CD4-positive, alpha-beta T cell treated with Interleukin-4 for 1 hour (primary cell): Measurements from ENCODE around the gene C3orf33.

Experiments
- DNase-seq, 2 donors: peaks; one replicate each; pipeline ENCODE4 v3.0.0-alpha.2; 2020 to 2022

C3orf33 gene

GRCh38 chr3:155782390-155782953 lies 23.6 kb downstream of the C3orf33 start:
- no peak for DNase-seq

GRCh38 chr3:155780291-155780690 lies 25.8 kb downstream of the C3orf33 start:
- DNase-seq, result no peak

- DNase-seq, result no peak
Measured at GRCh38 chr3:155778462-155778861, 27.6 kb downstream of the C3orf33 start.

DNA sequence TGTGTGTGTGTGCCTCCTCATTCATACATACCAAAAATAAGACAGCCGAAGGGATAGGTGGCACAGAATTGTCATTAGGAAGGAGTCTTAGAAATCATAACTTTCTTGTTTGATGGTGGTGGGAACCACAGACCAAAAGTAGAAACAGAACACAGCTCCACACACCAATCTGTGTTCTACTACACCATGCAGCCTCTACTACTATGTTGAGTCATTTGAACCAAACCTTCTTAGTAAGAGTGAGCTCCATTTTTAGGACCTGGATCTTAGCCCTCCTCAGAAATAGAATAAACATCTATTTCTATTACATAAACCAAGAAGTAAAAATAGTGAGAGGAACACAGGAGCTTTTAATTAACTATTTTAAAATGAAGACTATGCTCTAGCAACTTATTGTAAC lies 33.3 kb downstream of the C3orf33 start:
- DNase-seq, result no peak

DNA sequence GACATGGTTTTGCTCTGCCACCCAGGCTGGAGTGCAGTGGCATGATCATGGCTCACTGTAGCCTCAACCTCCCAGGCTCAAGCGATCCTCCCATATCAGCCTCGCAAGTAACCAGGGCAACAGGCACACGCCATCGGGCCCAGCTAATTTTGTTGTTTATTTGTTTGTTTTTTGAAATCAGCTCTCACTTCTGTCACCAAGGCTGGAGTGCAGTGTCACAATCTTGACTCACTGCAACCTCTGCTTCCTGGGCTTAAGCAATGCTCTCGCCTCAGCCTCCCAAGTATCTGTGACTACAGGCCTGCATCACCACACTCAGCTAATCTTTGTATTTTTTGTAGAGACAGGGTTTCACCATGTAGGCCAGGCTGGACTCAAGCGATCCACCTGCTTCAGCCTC lies 35.0 kb downstream of the C3orf33 start:
- DNase-seq, result no peak

DNA sequence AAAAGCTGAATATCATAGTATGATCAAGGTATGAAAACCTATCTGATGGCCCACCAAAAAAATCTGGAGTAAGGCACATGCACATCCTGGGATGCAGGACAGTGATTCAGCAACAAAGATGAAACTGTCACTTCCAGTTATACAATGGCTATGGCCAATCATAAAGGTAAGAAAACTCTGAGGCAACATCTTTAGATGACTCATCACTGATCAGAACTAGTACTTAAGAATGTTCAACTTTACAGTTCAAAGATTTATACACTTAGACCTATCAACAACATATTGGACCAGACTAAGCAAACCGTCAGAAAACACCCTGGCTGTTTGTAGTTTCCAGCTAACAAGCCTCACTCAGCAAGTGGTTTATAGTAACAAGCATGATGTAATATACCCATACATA lies 39.9 kb downstream of the C3orf33 start:
- DNase-seq, result no peak

- no peak for DNase-seq
Measured at GRCh38 chr3:155763870-155764463, 42.1 kb downstream of the C3orf33 start.

GRCh38 chr3:155760653-155761052 lies 45.4 kb downstream of the C3orf33 start:
- DNase-seq, result no peak

- no peak for DNase-seq
Measured at GRCh38 chr3:155757577-155757976, 48.5 kb downstream of the C3orf33 start.

GRCh38 chr3:155753038-155753639 lies 52.9 kb downstream of the C3orf33 start:
- DNase-seq, result peak in 1 of 2 donors; percentile 35

DNA sequence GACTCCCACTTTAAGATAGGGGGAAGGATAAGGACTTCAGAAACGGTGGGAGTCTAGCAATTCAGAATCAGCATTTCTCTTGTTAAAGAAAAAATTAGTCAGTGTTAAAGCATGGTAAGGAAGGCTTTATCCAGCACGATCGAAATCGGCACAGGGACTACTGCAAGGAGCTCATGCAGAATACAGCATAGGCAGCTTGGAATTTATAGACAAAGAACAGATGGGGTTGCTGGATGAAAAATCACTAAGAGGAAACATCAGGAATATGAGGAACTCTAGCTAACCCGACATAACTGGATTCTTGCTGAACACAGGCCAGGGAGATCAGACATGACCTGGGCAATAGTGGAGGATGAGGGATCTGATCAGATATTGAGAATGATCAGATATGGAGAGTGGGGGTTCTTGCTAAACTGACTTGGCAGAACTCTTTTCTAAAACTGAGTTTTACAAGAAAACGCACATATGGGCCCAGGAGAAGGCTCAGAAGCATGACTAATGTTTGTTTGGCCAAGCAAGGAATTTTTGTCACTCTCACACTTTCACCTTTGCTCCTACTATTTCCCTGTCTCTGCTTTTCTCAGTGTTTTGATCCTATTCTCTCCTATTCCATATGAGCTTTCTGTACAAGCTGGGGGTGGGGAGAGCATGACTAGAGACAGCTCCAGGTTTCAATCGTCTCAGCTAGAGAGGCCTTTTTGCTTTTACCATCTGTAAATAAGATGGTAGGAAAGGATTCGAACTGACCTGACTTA lies 57.3 kb downstream of the C3orf33 start:
- no peak for DNase-seq

DNA sequence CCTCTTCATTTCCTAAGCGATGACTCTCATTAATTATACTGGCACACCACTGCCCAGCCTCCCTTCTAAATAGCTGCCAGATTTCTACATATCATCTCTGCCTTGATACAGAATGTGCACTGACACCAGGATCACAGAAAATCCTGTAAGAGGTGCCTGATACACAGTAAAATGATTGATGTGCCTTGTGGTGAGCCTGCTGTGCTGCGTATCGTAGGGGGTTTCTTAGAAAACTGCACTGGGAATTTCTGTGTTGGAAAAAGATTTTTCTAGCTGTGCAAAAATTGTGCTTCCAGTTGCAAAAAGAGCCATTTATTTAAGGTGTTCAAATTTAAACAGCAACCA lies 58.2 kb downstream of the C3orf33 start:
- DNase-seq, result no peak

- DNase-seq, result no peak
Measured at GRCh38 chr3:155747286-155747945, 58.7 kb downstream of the C3orf33 start.

DNA sequence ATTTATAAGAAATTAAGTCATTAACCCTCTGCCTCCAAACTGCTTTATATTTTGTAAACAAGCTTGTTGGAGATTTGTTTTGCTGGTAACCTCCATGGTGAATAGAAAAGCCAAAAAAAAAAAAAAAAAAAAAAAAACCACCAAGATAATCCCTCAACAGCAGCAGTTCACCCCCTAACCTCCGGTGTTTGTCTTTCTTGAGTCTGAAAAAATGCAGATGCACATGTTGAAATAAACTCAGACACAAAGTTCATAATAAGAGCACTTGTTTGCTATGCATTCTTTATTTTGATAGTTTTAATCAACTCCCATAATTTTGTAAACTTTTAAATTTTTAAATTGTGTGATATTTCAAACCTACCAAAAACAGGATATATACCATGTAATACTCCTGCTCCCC lies 59.4 kb downstream of the C3orf33 start:
- no peak for DNase-seq

DNA sequence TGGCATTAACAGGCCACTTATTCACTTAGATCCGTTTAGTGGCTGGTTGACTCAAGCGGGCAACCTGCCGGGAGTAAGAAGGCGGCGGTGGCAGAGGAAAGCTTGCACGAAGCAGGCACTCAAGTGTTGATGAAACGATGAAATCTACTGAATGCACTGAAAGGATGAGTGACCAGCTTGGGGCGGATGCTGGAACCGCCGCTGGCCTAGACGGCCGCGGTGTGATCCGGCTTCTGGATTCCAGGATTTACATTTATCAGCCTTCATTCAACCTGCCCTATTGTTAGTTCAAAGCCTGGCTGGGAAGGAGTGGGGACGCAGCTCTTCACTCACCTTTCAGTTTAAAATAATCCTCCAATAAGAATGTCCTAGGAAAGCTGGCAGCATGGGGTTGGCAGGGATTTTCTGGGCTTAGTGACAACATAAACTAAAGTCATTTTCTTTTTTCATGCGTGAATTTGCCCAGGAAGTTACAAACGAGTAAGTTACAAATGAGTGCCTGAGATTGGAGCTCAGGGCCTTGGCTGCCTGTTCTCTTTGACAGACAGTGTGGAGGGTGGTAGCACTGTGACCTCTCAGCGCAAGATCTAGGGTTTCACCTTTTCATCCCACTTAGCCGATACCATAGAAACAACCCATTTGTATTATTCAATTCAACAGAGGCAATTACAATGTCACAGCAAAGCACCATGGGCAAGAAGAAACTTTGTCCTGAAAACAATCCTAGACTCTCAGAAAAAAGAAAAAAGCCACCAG lies 60.1 kb downstream of the C3orf33 start:
- no peak for DNase-seq

GRCh38 chr3:155744626-155745324 lies 61.3 kb downstream of the C3orf33 start, which contains the start of gene PLCH1:
PLCH1 (minus strand) TSS chr3:155745071; CDS start chr3:155704224, 40,847 bp downstream.
- peak; percentile 47 to 50 for DNase-seq

DNA sequence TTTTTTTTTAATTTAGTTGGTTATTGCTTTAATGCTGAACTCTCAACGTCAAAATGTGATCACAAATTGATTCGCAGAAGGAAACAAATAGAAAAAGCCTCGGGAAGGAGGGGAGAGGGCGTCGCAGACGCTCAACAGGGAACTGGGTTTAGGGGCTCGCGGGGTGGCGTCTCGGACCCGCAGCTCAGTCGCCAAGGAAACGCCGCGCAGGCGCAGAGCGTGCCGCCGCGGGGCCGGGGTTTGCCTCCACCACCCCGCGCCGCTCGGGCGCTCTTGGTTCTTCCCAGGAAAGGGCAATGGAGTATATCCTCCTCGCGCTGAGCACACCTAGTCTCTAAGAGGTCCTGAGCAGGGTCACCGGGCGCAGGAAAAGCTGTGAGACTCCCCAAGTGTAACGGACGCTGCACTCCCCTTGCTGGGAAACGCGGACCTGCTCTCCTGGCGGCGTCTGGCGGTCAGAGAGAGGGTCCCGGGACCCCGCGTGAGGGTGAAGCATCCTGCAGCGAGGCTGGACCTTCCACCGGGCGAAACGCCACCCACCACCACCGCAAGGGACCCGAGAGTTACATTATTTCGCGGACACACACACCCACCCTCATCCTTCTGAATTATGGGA lies 62.0 kb downstream of the C3orf33 start:
- DNase-seq, result peak; percentile 27 to 36

- no peak for DNase-seq
Measured at GRCh38 chr3:155743606-155744005, 62.5 kb downstream of the C3orf33 start.

- DNase-seq, result no peak
Measured at GRCh38 chr3:155742349-155742965, 63.6 kb downstream of the C3orf33 start.

DNA sequence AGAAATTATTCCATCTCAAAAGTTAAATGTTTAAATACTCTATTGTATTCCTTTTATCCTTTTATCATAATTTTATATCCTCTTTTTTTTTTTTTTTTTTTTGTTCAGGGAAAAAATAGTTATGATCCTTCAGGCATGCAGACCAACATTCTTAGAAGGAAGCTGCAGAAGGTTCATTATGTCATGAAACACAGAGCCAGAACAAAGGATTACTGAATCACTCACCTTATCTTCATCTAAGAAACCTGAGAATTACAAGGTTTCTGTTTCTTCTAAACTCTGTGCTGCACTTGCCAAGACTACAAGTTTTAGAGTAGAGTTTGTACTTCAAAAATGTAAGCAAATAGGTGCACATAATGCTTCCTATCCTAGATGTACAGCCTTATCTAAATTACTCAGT lies 64.5 kb downstream of the C3orf33 start:
- no peak for DNase-seq

DNA sequence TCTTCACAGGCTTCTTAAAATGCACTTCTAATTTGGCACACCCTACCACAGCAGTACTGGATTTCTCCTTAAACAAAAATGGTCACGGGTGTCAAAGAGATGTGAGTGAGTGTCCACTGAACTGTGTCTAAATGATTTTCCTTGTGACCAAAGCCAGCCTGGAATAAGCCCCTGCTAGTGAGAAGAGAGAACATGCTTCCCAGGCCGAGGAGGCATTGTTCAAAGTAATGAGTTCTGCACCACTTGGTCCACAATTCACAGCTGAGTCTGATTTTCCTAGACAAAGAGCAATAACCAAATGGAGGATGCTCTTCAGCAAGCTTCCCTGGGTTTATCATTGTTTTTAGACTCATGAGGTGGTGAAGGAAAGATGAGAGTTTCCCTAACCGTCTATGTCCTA lies 65.0 kb downstream of the C3orf33 start:
- DNase-seq, result no peak
